ENCODE data around the gene EGFL8.
"Not testable (repeated sequence)": the region's sequence is repeated elsewhere in the genome, so short reads cannot be mapped to it uniquely, and the experiment has no call there.

Gene EGFL8

DNA sequence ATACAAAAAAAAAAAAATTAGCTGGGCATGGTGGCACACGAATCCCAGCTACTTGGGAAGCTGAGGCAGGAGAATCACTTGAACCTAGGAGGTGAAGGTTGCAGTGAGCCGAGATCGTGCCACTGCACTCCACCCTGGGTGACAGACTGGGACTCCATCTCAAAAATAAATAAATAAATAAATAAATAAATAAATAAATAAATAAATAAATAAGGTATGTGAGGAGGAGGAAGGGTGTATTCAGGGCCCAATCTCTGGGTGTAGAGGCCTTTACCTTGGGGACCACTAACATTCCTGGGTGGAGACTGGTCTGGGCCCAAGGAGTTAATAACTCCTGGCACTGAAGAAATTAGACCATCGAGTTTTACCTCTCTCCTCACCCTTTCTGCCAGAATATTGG is 47.0 kb downstream of the EGFL8 start:
- not testable (repeated sequence) for H3K27me3 ChIP-seq (ENCODE audit: insufficient read depth, low read length); H3K36me3 ChIP-seq (ENCODE audit: insufficient read depth, low read depth, low read length); H3K4me1 ChIP-seq (ENCODE audit: insufficient read depth, low read length); H3K27ac ChIP-seq (ENCODE audit: low read length); H3K4me3 ChIP-seq (ENCODE audit: low read length); H3K9me3 ChIP-seq (ENCODE audit: insufficient read depth, low read depth, low read length); H3K9ac ChIP-seq (ENCODE audit: low read depth, low read length)

DNA sequence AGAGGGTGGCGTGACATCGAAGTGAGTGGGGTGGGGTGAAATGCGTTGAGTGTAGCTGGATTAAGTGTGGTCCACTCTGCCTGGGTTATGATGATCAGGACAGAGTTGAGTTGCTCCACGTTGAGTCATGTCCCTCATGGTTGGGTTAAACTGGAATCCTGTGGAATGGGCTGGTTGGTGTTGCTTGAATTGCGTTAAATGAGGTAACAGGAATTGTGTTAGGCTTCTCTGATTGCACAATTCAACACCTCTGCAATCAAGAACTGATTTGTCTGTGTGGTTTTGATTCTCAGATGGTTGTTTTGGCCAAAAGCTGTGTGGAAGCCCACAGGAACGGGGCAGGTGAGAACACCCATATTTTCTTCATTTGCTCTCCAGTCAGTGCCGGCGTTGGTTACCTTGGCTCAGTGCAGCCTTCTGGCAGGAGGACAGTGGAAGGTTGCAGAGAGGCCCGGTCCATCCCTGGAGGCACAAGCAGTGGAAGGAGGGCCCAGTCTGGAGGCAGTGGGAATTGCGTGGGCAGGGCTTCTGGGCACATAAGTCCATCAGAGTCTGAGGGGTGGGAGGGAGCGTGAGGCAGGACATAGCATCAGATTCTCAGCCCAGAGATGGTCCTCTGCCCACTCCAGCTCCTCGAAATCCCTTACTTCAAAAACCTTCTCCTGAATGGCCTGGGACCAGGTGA is 47.8 kb downstream of the EGFL8 start:
- no peaks in the 10 kb centered on the region for H3K9me3 ChIP-seq (ENCODE audit: insufficient read depth, low read depth, low read length)
- H3K4me3 ChIP-seq (ENCODE audit: low read length), result no peak overlapping the region
- H3K9ac ChIP-seq (ENCODE audit: low read depth, low read length), result no peak overlapping the region
- no peak overlapping the region for H3K27ac ChIP-seq (ENCODE audit: low read length)
- H3K27me3 ChIP-seq (ENCODE audit: insufficient read depth, low read length), result no peaks in the 10 kb centered on the region
- no peaks in the 10 kb centered on the region for H3K4me1 ChIP-seq (ENCODE audit: insufficient read depth, low read length)
- no peaks in the 10 kb centered on the region for H3K36me3 ChIP-seq (ENCODE audit: insufficient read depth, low read depth, low read length)

GRCh38 chr6:32213649-32214048 is 49.3 kb downstream of the EGFL8 start:
- no peaks in the 10 kb centered on the region for H3K4me1 ChIP-seq (ENCODE audit: insufficient read depth, low read length)
- no peaks in the 10 kb centered on the region for H3K36me3 ChIP-seq (ENCODE audit: insufficient read depth, low read depth, low read length)
- no peak overlapping the region for H3K27ac ChIP-seq (ENCODE audit: low read length)
- no peak overlapping the region for H3K9ac ChIP-seq (ENCODE audit: low read depth, low read length)
- no peaks in the 10 kb centered on the region for H3K27me3 ChIP-seq (ENCODE audit: insufficient read depth, low read length)
- H3K4me3 ChIP-seq (ENCODE audit: low read length), result no peak overlapping the region
- H3K9me3 ChIP-seq (ENCODE audit: insufficient read depth, low read depth, low read length), result no peaks in the 10 kb centered on the region

GRCh38 chr6:32214126-32214525 is 49.7 kb downstream of the EGFL8 start:
- Histone ChIP-seq H3K27ac (ENCODE audit: low read length) (no peak overlapping the region), H3K9ac (ENCODE audit: low read depth, low read length) (no peak overlapping the region), H3K4me3 (ENCODE audit: low read length) (no peak overlapping the region), H3K36me3 (ENCODE audit: insufficient read depth, low read depth, low read length) (no peaks in the 10 kb centered on the region), H3K4me1 (ENCODE audit: insufficient read depth, low read length) (no peaks in the 10 kb centered on the region), H3K9me3 (ENCODE audit: insufficient read depth, low read depth, low read length) (no peaks in the 10 kb centered on the region), H3K27me3 (ENCODE audit: insufficient read depth, low read length) (no peaks in the 10 kb centered on the region)

DNA sequence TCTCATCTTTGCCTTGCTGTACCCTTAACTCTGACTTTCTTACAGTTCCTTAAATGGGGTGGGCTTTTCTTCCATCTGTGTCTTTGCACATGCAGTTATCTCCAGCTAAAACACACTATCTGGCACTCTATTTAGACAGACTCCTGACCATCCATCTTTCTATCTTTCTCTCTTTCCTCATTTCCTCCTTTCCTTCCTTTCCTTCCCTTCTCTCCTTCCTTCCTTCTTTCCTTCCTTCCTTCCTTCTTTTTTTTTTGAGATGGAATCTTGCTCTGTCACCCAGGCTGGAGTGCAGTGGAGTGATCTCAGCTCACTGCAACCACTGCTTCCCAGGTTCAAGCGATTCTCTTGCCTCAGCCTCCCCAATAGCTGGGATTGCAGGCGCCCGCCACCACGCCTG is 51.2 kb downstream of the EGFL8 start:
- no peak overlapping the region for H3K9ac ChIP-seq (ENCODE audit: low read depth, low read length)

GRCh38 chr6:32216285-32216684 is 51.9 kb downstream of the EGFL8 start:
- H3K9ac ChIP-seq (ENCODE audit: low read depth, low read length), result no peak overlapping the region
- H3K36me3 ChIP-seq (ENCODE audit: insufficient read depth, low read depth, low read length), result no peaks in the 10 kb centered on the region
- no peaks in the 10 kb centered on the region for H3K9me3 ChIP-seq (ENCODE audit: insufficient read depth, low read depth, low read length)
- H3K4me3 ChIP-seq (ENCODE audit: low read length), result no peak overlapping the region
- H3K4me1 ChIP-seq (ENCODE audit: insufficient read depth, low read length), result no peaks in the 10 kb centered on the region
- no peaks in the 10 kb centered on the region; the same call in 1 of the 2 replicates for H3K27me3 ChIP-seq (ENCODE audit: insufficient read depth, low read length)
- H3K27ac ChIP-seq (ENCODE audit: low read length), result no peak overlapping the region

More for the DNA sequence above, 51.2 kb downstream of the EGFL8 start:
- no peak overlapping the region for H3K4me3 ChIP-seq (ENCODE audit: low read length)
- H3K9me3 ChIP-seq (ENCODE audit: insufficient read depth, low read depth, low read length), result no peaks in the 10 kb centered on the region
- H3K27ac ChIP-seq (ENCODE audit: low read length), result no peak overlapping the region
- no peaks in the 10 kb centered on the region for H3K36me3 ChIP-seq (ENCODE audit: insufficient read depth, low read depth, low read length)
- no peaks in the 10 kb centered on the region; the same call in 1 of the 2 replicates for H3K27me3 ChIP-seq (ENCODE audit: insufficient read depth, low read length)
- H3K4me1 ChIP-seq (ENCODE audit: insufficient read depth, low read length), result no peaks in the 10 kb centered on the region

GRCh38 chr6:32216998-32217397 is 52.6 kb downstream of the EGFL8 start:
- H3K27me3 ChIP-seq (ENCODE audit: insufficient read depth, low read length), result no peaks in the 10 kb centered on the region; the same call in 1 of the 2 replicates
- no peak overlapping the region for H3K27ac ChIP-seq (ENCODE audit: low read length)
- H3K4me1 ChIP-seq (ENCODE audit: insufficient read depth, low read length), result no peaks in the 10 kb centered on the region
- H3K9ac ChIP-seq (ENCODE audit: low read depth, low read length), result no peak overlapping the region
- no peaks in the 10 kb centered on the region for H3K36me3 ChIP-seq (ENCODE audit: insufficient read depth, low read depth, low read length)
- H3K9me3 ChIP-seq (ENCODE audit: insufficient read depth, low read depth, low read length), result no peaks in the 10 kb centered on the region
- H3K4me3 ChIP-seq (ENCODE audit: low read length), result no peak overlapping the region
